Keratinocyte (primary cell): ENCODE results near the gene TTC3.

Experiments used
- CTCF ChIP-seq, 3 experiments: IDR thresholded peaks in 1 of 3; conservative IDR thresholded peaks in 1 of 3; optimal IDR thresholded peaks in 1 of 3; 2 replicates in 2 of 3; 3 replicates in 1 of 3; pipeline versions ENCODE3 to v1.5.1; 2011; ENCODE audit warnings: low read length in 3 of 3, mild to moderate bottlenecking in 3 of 3, moderate library complexity in 2 of 3, control low read depth in 1 of 3, inconsistent platforms in 1 of 3; ENCODE audit not compliant: insufficient read depth in 2 of 3; ENCODE audit errors: extremely low read depth in 1 of 3
- EZH2 ChIP-seq: IDR thresholded peaks from one replicate; pipeline ENCODE4 v1.6.1; 2012; ENCODE audit warnings: inconsistent platforms, mild to moderate bottlenecking, low read length, moderate library complexity

- TF ChIP-seq CTCF (optimal IDR thresholded peaks at IDR 0.05 in 1 of 3, IDR thresholded peaks at IDR 0.05 in 1 of 3, conservative IDR thresholded peaks at IDR 0.05 in 1 of 3; ENCODE audit: extremely low read depth in 1 of 3, insufficient read depth in 2 of 3, low read length in 3 of 3) = no peak
- TF ChIP-seq EZH2 = no peak
Observed at GRCh38 chr21:37106998-37107397, 33.9 kb downstream of the TTC3 start.
